Panc1 (cell line): Measurements from ENCODE around the gene TRAFD1. TPM values are rescaled to one million over a fixed set of nuclear protein-coding genes. Genes with fewer than 3 reads are reported as not detected.

Experiments used
- ATAC-seq: fragments of 200-7000 bp; cut with Tn5 transposase; 2 replicates; pipeline ENCODE4 v1.9.1; 2020; ENCODE audit warnings: mild to moderate bottlenecking, moderate library complexity
- BruUV-seq: library from RNA; stranded (reverse); fragments of 400-500 nt; replicated peaks from 2 replicates; lab custom pipeline; 2021; lab: Mats Ljungman, UMichigan
- CTCF ChIA-PET: fragments of 300-600 bp; sonication (Branson Sonifier 250); formaldehyde crosslinking; loops from one replicate; lab custom pipeline; 2022; ENCODE audit warnings: antibody characterized with exemption; lab: Charles Lee
- POLR2A ChIA-PET: fragments of 300-600 bp; sonication (Branson Sonifier 250); formaldehyde crosslinking; loops from one replicate; lab custom pipeline; 2022; ENCODE audit warnings: antibody characterized with exemption; lab: Charles Lee
- DNase-seq: peaks from one replicate; pipeline ENCODE4 v3.0.0-alpha.2; 2010; ENCODE audit warnings: low read depth, low spot score
- H3K27ac ChIP-seq: 2 replicates; pipeline ENCODE4 v1.5.1; 2011; ENCODE audit warnings: mild to moderate bottlenecking, low read length, inconsistent platforms
- H3K27me3 ChIP-seq: fragments of 200-500 bp; sonication (Bioruptor generic); 2 replicates; pipeline ENCODE4 v1.6.0; 2014; ENCODE audit warnings: low read length, inconsistent platforms; ENCODE audit not compliant: control insufficient read depth, insufficient read depth
- H3K36me3 ChIP-seq: fragments of 200-500 bp; sonication (Bioruptor generic); 2 replicates; pipeline ENCODE4 v1.5.1; 2014; ENCODE audit warnings: inconsistent platforms, mild to moderate bottlenecking, low read length, moderate library complexity; ENCODE audit not compliant: control insufficient read depth, insufficient read depth
- H3K4me1 ChIP-seq: 2 replicates; pipeline ENCODE4 v1.5.1; 2011; ENCODE audit warnings: inconsistent platforms, mild to moderate bottlenecking, low read length, moderate library complexity; ENCODE audit not compliant: control insufficient read depth, insufficient read depth
- H3K4me3 ChIP-seq, 2 experiments: 2 replicates each; pipeline ENCODE4 v1.5.1; 2011 to 2012; ENCODE audit warnings: low read depth in 2 of 2, low read length in 2 of 2, mild to moderate bottlenecking in 2 of 2, inconsistent platforms in 1 of 2, moderate library complexity in 1 of 2
- H3K9me3 ChIP-seq: fragments of 200-500 bp; sonication (Bioruptor generic); 2 replicates; pipeline ENCODE4 v1.5.1; 2014; ENCODE audit warnings: low read depth, mild to moderate bottlenecking, inconsistent platforms, low read length, moderate library complexity; ENCODE audit not compliant: control insufficient read depth, insufficient read depth
- POLR2AphosphoS5 ChIP-seq: IDR thresholded peaks from 2 replicates; pipeline ENCODE4 v1.6.1; 2012; ENCODE audit warnings: mild to moderate bottlenecking, low read depth, low read length, moderate library complexity
- REST ChIP-seq, 2 experiments: IDR thresholded peaks; 2 replicates each; pipeline ENCODE4 v1.6.1; 2011 to 2012; ENCODE audit warnings: low read depth in 2 of 2, control low read depth in 1 of 2, low read length in 1 of 2, mild to moderate bottlenecking in 1 of 2, moderate library complexity in 1 of 2; ENCODE audit not compliant: insufficient read depth in 1 of 2
- SIN3A ChIP-seq: IDR thresholded peaks from 2 replicates; pipeline ENCODE4 v1.6.1; 2012; ENCODE audit warnings: low read depth, mild to moderate bottlenecking, low read length, moderate library complexity, borderline replicate concordance; ENCODE audit not compliant: insufficient read depth
- TCF7L2 ChIP-seq: IDR thresholded peaks from 2 replicates; pipeline ENCODE4 v1.6.1; 2011; ENCODE audit warnings: mild to moderate bottlenecking, low read depth, low read length, inconsistent platforms
- in situ Hi-C: cut with HindIII; loops from 2 replicates; pipeline ENCODE4 v1.10.0; 2016; ENCODE audit warnings: low sequenced_read_pairs, low pct_unique_long_range_greater_than_20kb
- intact Hi-C: fragments of 100-400 bp; cut with micrococcal nuclease; formaldehyde crosslinking; loops from one replicate; pipeline ENCODE4 v1.10.0; 2022; ENCODE audit not compliant: unreplicated experiment
- total RNA-seq: library from RNA; stranded (reverse); gene quantifications from one replicate; pipeline ENCODE4 v1.2.1, GENCODE V29; 2021; ENCODE audit not compliant: unreplicated experiment
- TF ChIP-seq, protein P1 (sequence below): fragments of 450-650 bp; IDR thresholded peaks from 2 replicates; pipeline ENCODE4 v1.5.1; 2017; ENCODE audit warnings: mild to moderate bottlenecking

The TRAFD1 gene
- total RNA-seq, 1 experiment from 2014 or later, result 32.9 TPM

DNA sequence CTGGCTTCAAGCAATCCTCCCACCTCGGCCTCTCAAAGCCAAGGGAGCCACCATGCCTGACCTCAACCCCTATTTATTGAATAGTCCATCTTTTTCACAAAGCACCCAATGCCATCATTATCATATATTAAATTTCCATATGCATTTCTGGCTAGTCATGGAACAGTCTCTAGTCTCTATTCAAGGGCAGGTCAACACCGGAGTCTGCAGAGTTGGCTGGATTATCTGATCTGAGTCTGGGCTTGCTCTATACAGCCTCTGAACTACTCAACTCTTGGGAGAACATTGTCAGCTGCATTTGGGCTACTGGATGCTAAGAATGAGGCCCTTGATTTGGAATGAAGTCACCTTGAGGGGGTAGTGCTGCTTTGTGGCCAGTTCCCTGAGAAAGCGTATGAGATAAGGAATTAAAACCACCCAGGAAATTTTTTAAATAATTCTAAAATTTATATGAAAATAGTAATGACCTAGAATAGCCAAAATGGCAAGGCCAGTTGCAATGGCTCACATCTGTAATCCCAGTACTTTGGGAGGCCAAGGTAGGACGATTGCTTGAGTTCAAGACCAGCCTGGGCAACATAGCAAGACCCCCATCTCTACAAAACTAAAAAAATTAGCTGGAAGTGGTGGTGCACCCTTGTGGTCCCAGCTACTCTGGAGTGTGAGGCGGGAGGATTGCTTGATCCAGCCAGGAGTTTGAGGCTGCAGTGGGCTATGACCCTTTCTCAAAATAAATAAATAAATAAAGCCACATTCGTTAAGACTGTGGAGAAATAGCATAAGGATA is 9.9 kb upstream of the TRAFD1 start:
- in situ Hi-C loops (no loop called here), intact Hi-C loops (no loop called here)
- Histone ChIP-seq H3K27me3 (no peaks in the 10 kb centered on the region), H3K36me3 (no peaks in the 10 kb centered on the region), H3K9me3 (no peaks in the 10 kb centered on the region), H3K27ac (no peak overlapping the region), H3K4me1 (peaks cover 20% of the 10 kb centered on the region), H3K4me3 (no peak overlapping the region)
- ChIA-PET CTCF (no interaction called here), POLR2A (no interaction called here)
- ATAC-seq, result no peak
- TF ChIP-seq SIN3A, result no peak
- no peak for TF ChIP-seq TCF7L2
- TF ChIP-seq, protein P1, sequence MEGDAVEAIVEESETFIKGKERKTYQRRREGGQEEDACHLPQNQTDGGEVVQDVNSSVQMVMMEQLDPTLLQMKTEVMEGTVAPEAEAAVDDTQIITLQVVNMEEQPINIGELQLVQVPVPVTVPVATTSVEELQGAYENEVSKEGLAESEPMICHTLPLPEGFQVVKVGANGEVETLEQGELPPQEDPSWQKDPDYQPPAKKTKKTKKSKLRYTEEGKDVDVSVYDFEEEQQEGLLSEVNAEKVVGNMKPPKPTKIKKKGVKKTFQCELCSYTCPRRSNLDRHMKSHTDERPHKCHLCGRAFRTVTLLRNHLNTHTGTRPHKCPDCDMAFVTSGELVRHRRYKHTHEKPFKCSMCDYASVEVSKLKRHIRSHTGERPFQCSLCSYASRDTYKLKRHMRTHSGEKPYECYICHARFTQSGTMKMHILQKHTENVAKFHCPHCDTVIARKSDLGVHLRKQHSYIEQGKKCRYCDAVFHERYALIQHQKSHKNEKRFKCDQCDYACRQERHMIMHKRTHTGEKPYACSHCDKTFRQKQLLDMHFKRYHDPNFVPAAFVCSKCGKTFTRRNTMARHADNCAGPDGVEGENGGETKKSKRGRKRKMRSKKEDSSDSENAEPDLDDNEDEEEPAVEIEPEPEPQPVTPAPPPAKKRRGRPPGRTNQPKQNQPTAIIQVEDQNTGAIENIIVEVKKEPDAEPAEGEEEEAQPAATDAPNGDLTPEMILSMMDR, result no peak
- TF ChIP-seq POLR2AphosphoS5, result no peak
- no peak for TF ChIP-seq REST (IDR thresholded peaks at IDR 0.05; ENCODE audit: insufficient read depth in 1 of 2, low read depth in 2 of 2, low read length in 1 of 2)
- DNase-seq, result no peak
- BruUV-seq, result no TSS peak

- H3K4me3 ChIP-seq, result no peak overlapping the region
- no peak for DNase-seq
- H3K4me1 ChIP-seq, result peaks cover 19% of the 10 kb centered on the region
- TF ChIP-seq POLR2AphosphoS5 (no peak), REST (IDR thresholded peaks at IDR 0.05; ENCODE audit: insufficient read depth in 1 of 2, low read depth in 2 of 2, low read length in 1 of 2) (no peak)
- H3K36me3 ChIP-seq, result no peaks in the 10 kb centered on the region
- peak overlapping the region; percentile 15; the same call in 1 of the 2 replicates for H3K27ac ChIP-seq
- CTCF ChIA-PET, result no interaction called here
- in situ Hi-C loops, result no loop called here
- H3K9me3 ChIP-seq, result no peaks in the 10 kb centered on the region
- POLR2A ChIA-PET, result interaction anchor here (0.6 kb wide), 1 partner anchor 239 kb away, joined by 7 read pairs; no protein-coding TSS in a partner anchor
- no peaks in the 10 kb centered on the region for H3K27me3 ChIP-seq
- ATAC-seq, result peak; percentile 52; the same call in 1 of the 2 replicates
- intact Hi-C loops, result no loop called here
- no TSS peak for BruUV-seq
Measured at GRCh38 chr12:112116232-112117060, 8.9 kb upstream of the TRAFD1 start.
